Spleen (tissue), 7 donors: ENCODE measurements around the gene ZNF684.
"Not testable (repeated sequence)": the region's sequence is repeated elsewhere in the genome, so short reads cannot be mapped to it uniquely, and the experiment has no call there.

Source experiments
- CTCF ChIP-seq, 11 experiments: fragments of 200-600 bp in 7 of 11; fragments of 450-650 bp in 4 of 11; sonication (generic) in 4 of 11; IDR thresholded peaks in 8 of 11; conservative IDR thresholded peaks in 3 of 11; 1 replicate in 7 of 11; 2 replicates in 4 of 11; pipeline versions ENCODE4 v1.4.0 to v1.8.0; 2016 to 2021; ENCODE audit warnings: antibody characterized with exemption in 11 of 11, inconsistent platforms in 4 of 11, mild to moderate bottlenecking in 1 of 11
- POLR2A ChIP-seq, 3 donors: fragments of 450-650 bp; IDR thresholded peaks; one replicate each; pipeline ENCODE4 v1.5.1; 2017; ENCODE audit warnings: antibody characterized with exemption in 3 of 3, mild to moderate bottlenecking in 1 of 3
- POLR2AphosphoS5 ChIP-seq, 3 donors: sonication (generic); formaldehyde crosslinking; IDR thresholded peaks; one replicate each; pipeline ENCODE4 v1.5.1; 2017; ENCODE audit warnings: antibody characterized with exemption in 3 of 3
- donor health status: DM: no; HTN: no; CAD: no; lungs with moderate emphysema.
- donor health status: DM: no; HTN: no; CAD: no.
- donor health status: DM: no; HTN: no; CAD: no.

- not testable (repeated sequence) for TF ChIP-seq CTCF (IDR thresholded peaks at IDR 0.05 in 8 of 11, conservative IDR thresholded peaks at IDR 0.05 in 3 of 11); POLR2A (IDR thresholded peaks at IDR 0.05); POLR2AphosphoS5 (IDR thresholded peaks at IDR 0.05)
Measured at GRCh38 chr1:40502651-40503050, 28.8 kb upstream of the ZNF684 start.
